ENCODE measurements around the gene FBXO48. TPM values are rescaled to one million over a fixed set of nuclear protein-coding genes. Genes with fewer than 3 reads are reported as not detected.

Gene FBXO48
- total and polyA plus RNA-seq, 12 donors = 0.42 to 2.8 (median 1.1) TPM

- no peak overlapping the region for H3K4me3 ChIP-seq
- no peaks in the 10 kb centered on the region for H3K27me3 ChIP-seq
- no peaks in the 10 kb centered on the region for H3K4me1 ChIP-seq (replicated peaks in 1 of 2)
- H3K27ac ChIP-seq = no peak overlapping the region
- TF ChIP-seq, protein P1, sequence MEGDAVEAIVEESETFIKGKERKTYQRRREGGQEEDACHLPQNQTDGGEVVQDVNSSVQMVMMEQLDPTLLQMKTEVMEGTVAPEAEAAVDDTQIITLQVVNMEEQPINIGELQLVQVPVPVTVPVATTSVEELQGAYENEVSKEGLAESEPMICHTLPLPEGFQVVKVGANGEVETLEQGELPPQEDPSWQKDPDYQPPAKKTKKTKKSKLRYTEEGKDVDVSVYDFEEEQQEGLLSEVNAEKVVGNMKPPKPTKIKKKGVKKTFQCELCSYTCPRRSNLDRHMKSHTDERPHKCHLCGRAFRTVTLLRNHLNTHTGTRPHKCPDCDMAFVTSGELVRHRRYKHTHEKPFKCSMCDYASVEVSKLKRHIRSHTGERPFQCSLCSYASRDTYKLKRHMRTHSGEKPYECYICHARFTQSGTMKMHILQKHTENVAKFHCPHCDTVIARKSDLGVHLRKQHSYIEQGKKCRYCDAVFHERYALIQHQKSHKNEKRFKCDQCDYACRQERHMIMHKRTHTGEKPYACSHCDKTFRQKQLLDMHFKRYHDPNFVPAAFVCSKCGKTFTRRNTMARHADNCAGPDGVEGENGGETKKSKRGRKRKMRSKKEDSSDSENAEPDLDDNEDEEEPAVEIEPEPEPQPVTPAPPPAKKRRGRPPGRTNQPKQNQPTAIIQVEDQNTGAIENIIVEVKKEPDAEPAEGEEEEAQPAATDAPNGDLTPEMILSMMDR (IDR thresholded peaks at IDR 0.05) = no peak
- no peak for TF ChIP-seq POLR2A (IDR thresholded peaks at IDR 0.05)
- no peaks in the 10 kb centered on the region for H3K9me3 ChIP-seq (replicated peaks in 1 of 3)
- H3K36me3 ChIP-seq (replicated peaks in 1 of 2) = no peaks in the 10 kb centered on the region
- intact Hi-C loops (cut with DNase I) = no loop called here
- 94 to 95% (median 94%) methylated on average over 2 of the region's 2 CpGs for WGBS, 4 donors
- no peak for DNase-seq
These were observed 53.6 kb downstream of the FBXO48 start for GRCh38 chr2:68413466-68413865.

GRCh38 chr2:68412127-68412819, 54.8 kb downstream of the FBXO48 start:
- Histone ChIP-seq H3K36me3 (replicated peaks in 1 of 2) (no peaks in the 10 kb centered on the region), H3K27me3 (no peaks in the 10 kb centered on the region), H3K27ac (no peak overlapping the region), H3K9me3 (replicated peaks in 1 of 3) (no peaks in the 10 kb centered on the region), H3K4me1 (replicated peaks in 1 of 2) (no peaks in the 10 kb centered on the region), H3K4me3 (no peak overlapping the region)
- WGBS, 4 donors = 49 to 70% (median 63%) methylated on average over 4 of the region's 4 CpGs
- TF ChIP-seq POLR2A (IDR thresholded peaks at IDR 0.05) = no peak
- TF ChIP-seq, protein P1 (IDR thresholded peaks at IDR 0.05) = no peak
- no peak for DNase-seq
- intact Hi-C loops (cut with DNase I) = no loop called here

DNA sequence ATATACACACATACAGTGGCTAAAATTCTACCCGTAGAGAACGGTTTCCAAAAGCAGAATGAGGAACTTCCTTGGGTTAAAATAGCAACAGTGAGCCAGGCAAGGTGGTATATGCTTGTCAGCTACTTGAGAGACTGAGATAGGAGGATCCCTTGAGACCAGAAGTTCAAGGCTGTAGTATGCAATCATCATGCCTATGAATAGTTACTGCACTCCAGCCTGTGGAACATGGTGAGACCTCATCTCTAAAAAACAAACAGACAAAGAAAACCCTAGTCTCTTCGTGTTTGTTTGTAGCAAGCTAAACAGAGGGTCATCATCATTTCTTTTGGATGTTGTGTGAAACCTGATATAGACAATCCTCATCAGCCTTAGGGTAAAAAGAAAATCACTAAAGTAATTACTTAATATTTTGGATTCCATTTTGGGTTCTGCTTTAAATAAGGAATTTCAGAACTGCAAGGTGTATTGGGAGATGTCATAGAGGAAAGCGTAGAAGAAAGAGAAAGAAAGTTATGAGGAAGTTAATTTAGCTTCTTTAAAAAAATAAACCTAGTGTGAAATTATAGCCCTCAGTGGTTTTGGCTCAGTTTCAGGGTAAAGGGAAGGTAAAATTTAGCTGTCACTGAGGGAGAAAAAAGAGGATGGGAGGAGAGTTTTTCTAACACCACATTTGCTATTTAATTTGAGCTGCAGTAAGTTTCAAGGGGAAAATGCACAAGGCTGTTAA, 55.5 kb downstream of the FBXO48 start:
- H3K9me3 ChIP-seq (replicated peaks in 1 of 3) = no peaks in the 10 kb centered on the region
- no peak for DNase-seq
- H3K27ac ChIP-seq = no peak overlapping the region
- 49 to 57% (median 52%) methylated on average over 4 of the region's 4 CpGs for WGBS, 4 donors
- no peaks in the 10 kb centered on the region for H3K4me1 ChIP-seq (replicated peaks in 1 of 2)
- intact Hi-C loops (cut with DNase I) = no loop called here
- no peak for TF ChIP-seq POLR2A (IDR thresholded peaks at IDR 0.05)
- TF ChIP-seq, protein P1 (IDR thresholded peaks at IDR 0.05) = no peak
- H3K36me3 ChIP-seq (replicated peaks in 1 of 2) = no peaks in the 10 kb centered on the region
- H3K27me3 ChIP-seq = no peaks in the 10 kb centered on the region
- H3K4me3 ChIP-seq = no peak overlapping the region

Other genes starting within 250 kb of the FBXO48 start
- gene PPP3R1, start 214.8 kb downstream of the FBXO48 start, total RNA-seq = 100 to 1,000 TPM in 1 of 9 donors, 10 to 100 TPM in 8; 17.7 to 169 (median 62.6) TPM
- gene PPP3R1, start 214.8 kb downstream of the FBXO48 start, polyA plus RNA-seq = 10 to 100 TPM; 11.8 to 68.4 (median 13.3) TPM
- 10 to 100 TPM in 7 of 9 donors, 1 to 10 TPM in 2; 4.3 to 16.6 (median 13.1) TPM for gene CNRIP1, start 147.3 kb downstream of the FBXO48 start, total RNA-seq
- gene CNRIP1, start 147.3 kb downstream of the FBXO48 start, polyA plus RNA-seq = 10 to 100 TPM; 12.6 to 15.5 (median 12.6) TPM
- 10 to 100 TPM in 6 of 9 donors, 1 to 10 TPM in 3; 4.5 to 29.4 (median 14.3) TPM for gene PLEK, start 102.0 kb downstream of the FBXO48 start, total RNA-seq
- gene PLEK, start 102.0 kb downstream of the FBXO48 start, polyA plus RNA-seq = 10 to 100 TPM in 1 of 3 donors, 1 to 10 TPM in 2; 5.2 to 12.2 (median 7.4) TPM
- 1 to 10 TPM; 3.0 to 6.8 (median 3.9) TPM for gene APLF, start 291 bp upstream of the FBXO48 start, total RNA-seq
- gene APLF, start 291 bp upstream of the FBXO48 start, polyA plus RNA-seq = 1 to 10 TPM; 1.1 to 2.7 (median 1.3) TPM
- 1 to 10 TPM in 1 of 9 donors, under 1 TPM in 4, not detected in 4; 0.06 to 2.4 (median 0.69) TPM for gene PROKR1, start 176.3 kb upstream of the FBXO48 start, total RNA-seq
- under 1 TPM; 0.17 to 0.53 (median 0.32) TPM for gene PROKR1, start 176.3 kb upstream of the FBXO48 start, polyA plus RNA-seq

All from adrenal gland (tissue), 12 donors.